GM18505 (cell line): ENCODE data around the gene GJD3.

Experiments
- ATAC-seq: cut with Tn5 transposase; IDR thresholded peaks from one replicate; pipeline ENCODE4 v1.9.1; 2021; ENCODE audit not compliant: unreplicated experiment
- POLR2A ChIP-seq: IDR thresholded peaks from 4 replicates; pipeline ENCODE4 v1.6.1; 2011; ENCODE audit warnings: borderline replicate concordance; ENCODE audit not compliant: insufficient read depth, insufficient read length; ENCODE audit errors: extremely low read depth

GJD3 gene

GRCh38 chr17:40322358-40323315 is 41.9 kb downstream of the GJD3 start:
- ATAC-seq: no peak
- TF ChIP-seq POLR2A: peak; percentile 77

- TF ChIP-seq POLR2A: no peak
- ATAC-seq: no peak
These were observed 42.6 kb downstream of the GJD3 start for GRCh38 chr17:40321961-40322357.

- no peak for TF ChIP-seq POLR2A
- no peak for ATAC-seq
These were observed 43.0 kb downstream of the GJD3 start for GRCh38 chr17:40321524-40321929.

GRCh38 chr17:40320756-40321523 is 43.6 kb downstream of the GJD3 start:
- TF ChIP-seq POLR2A: no peak
- no peak for ATAC-seq

- TF ChIP-seq POLR2A: no peak
- no peak for ATAC-seq
These were observed 44.6 kb downstream of the GJD3 start for GRCh38 chr17:40319651-40320540.

- no peak for TF ChIP-seq POLR2A
- no peak for ATAC-seq
These were observed 45.6 kb downstream of the GJD3 start for GRCh38 chr17:40318830-40319391.

GRCh38 chr17:40317880-40318829 is 46.4 kb downstream of the GJD3 start:
- peak; percentile 74 for TF ChIP-seq POLR2A
- ATAC-seq: peak; percentile 54

- no peak for TF ChIP-seq POLR2A
- no peak for ATAC-seq
These were observed 47.1 kb downstream of the GJD3 start for GRCh38 chr17:40317345-40317873.

- ATAC-seq: no peak
These were observed 47.8 kb downstream of the GJD3 start for GRCh38 chr17:40316571-40317344.

GRCh38 chr17:40315678-40316570 is 48.6 kb downstream of the GJD3 start:
- ATAC-seq: no peak
- TF ChIP-seq POLR2A: no peak

More at GRCh38 chr17:40316571-40317344, 47.8 kb downstream of the GJD3 start:
- no peak for TF ChIP-seq POLR2A
